Colon (tissue), 2 donors: Measurements from ENCODE around the gene SLC16A4.

ENCODE experiments used
- FAIRE-seq: peaks from 2 replicates; lab custom pipeline; 2012; peaks lifted over from hg19 to GRCh38; lab: Jason Lieb, UNC
- donor health status: control.
- donor health status: control.

The SLC16A4 gene

GRCh38 chr1:110356379-110356778 lies 34.4 kb downstream of the SLC16A4 start:
- FAIRE-seq, result no peak

GRCh38 chr1:110355321-110355720 lies 35.5 kb downstream of the SLC16A4 start:
- FAIRE-seq, result no peak

GRCh38 chr1:110350360-110350759 lies 40.5 kb downstream of the SLC16A4 start:
- no peak for FAIRE-seq

- no peak for FAIRE-seq
These were observed 42.1 kb downstream of the SLC16A4 start for GRCh38 chr1:110348771-110349170.

- no peak for FAIRE-seq
These were observed 42.8 kb downstream of the SLC16A4 start for GRCh38 chr1:110348050-110348449.

- FAIRE-seq, result no peak
These were observed 43.5 kb downstream of the SLC16A4 start for GRCh38 chr1:110347182-110347893.

GRCh38 chr1:110346690-110347089 lies 44.1 kb downstream of the SLC16A4 start:
- no peak for FAIRE-seq

- no peak for FAIRE-seq
These were observed 45.3 kb downstream of the SLC16A4 start for GRCh38 chr1:110345480-110345879.

GRCh38 chr1:110344152-110344551 lies 46.7 kb downstream of the SLC16A4 start:
- FAIRE-seq, result no peak

GRCh38 chr1:110343249-110343648 lies 47.6 kb downstream of the SLC16A4 start:
- FAIRE-seq, result no peak

GRCh38 chr1:110341872-110342331 lies 48.9 kb downstream of the SLC16A4 start:
- no peak for FAIRE-seq

GRCh38 chr1:110341146-110341871 lies 49.5 kb downstream of the SLC16A4 start:
- no peak for FAIRE-seq

GRCh38 chr1:110340207-110340468 lies 50.7 kb downstream of the SLC16A4 start:
- FAIRE-seq, result no peak

GRCh38 chr1:110339407-110340206 lies 51.2 kb downstream of the SLC16A4 start:
- FAIRE-seq, result no peak

GRCh38 chr1:110338886-110339406 lies 51.9 kb downstream of the SLC16A4 start, which contains the start of gene RBM15:
Gene RBM15 (plus strand): TSS chr1:110339377. CDS start chr1:110339406, 29 bp downstream.
- peak; percentile 75 for FAIRE-seq

GRCh38 chr1:110338309-110338885 lies 52.4 kb downstream of the SLC16A4 start:
- FAIRE-seq, result no peak

- no peak for FAIRE-seq
These were observed 53.0 kb downstream of the SLC16A4 start for GRCh38 chr1:110337704-110338308.

- FAIRE-seq, result no peak
These were observed 54.4 kb downstream of the SLC16A4 start for GRCh38 chr1:110336300-110337039.

- no peak for FAIRE-seq
These were observed 55.6 kb downstream of the SLC16A4 start for GRCh38 chr1:110335265-110335664.

GRCh38 chr1:110328700-110329099 lies 62.1 kb downstream of the SLC16A4 start:
- no peak for FAIRE-seq

GRCh38 chr1:110328274-110328673 lies 62.6 kb downstream of the SLC16A4 start:
- no peak for FAIRE-seq
